ENCODE measurements around the gene KLHL10. TPM values are rescaled to one million over a fixed set of nuclear protein-coding genes. Genes with fewer than 3 reads are reported as not detected.

The KLHL10 gene
- total and polyA plus RNA-seq, 2 of the 13 experiments (the other 11 are each of a cell fraction or from before 2014, with no cell fraction given) = 0.04 to 0.08 TPM

GRCh38 chr17:41811549-41812380 lies 25.9 kb upstream of the KLHL10 start, which contains the start of gene P3H4 (continued):
- TF ChIP-seq EHMT2 (IDR thresholded peaks at IDR 0.05; ENCODE audit: borderline replicate concordance, low read depth, low read length) (no peak), PRDM4 (CRISPR knock-in tag; IDR thresholded peaks at IDR 0.05; ENCODE audit: borderline replicate concordance) (no peak), BATF2 (CRISPR knock-in tag; IDR thresholded peaks at IDR 0.05) (no peak), SETDB1 (CRISPR knock-in tag; IDR thresholded peaks at IDR 0.05; ENCODE audit: borderline replicate concordance) (no peak), WIZ (CRISPR knock-in tag; IDR thresholded peaks at IDR 0.05) (no peak; the same call in 1 of the 2 replicates), ZNF235 (CRISPR knock-in tag; IDR thresholded peaks at IDR 0.05; ENCODE audit: borderline replicate concordance) (peak; percentile 93), ZNF704 (CRISPR knock-in tag; IDR thresholded peaks at IDR 0.05; ENCODE audit: borderline replicate concordance) (peak; percentile 58; the same call in 1 of the 2 replicates), STAT5B (CRISPR knock-in tag; IDR thresholded peaks at IDR 0.05) (peak; percentile 10; the same call in 1 of the 2 replicates), SMAD3 (CRISPR knock-in tag; IDR thresholded peaks at IDR 0.05) (0 out of 2 replicates have a peak, but pooled peaks have one; percentile 27), FOXA3 (CRISPR knock-in tag; IDR thresholded peaks at IDR 0.05) (peak; percentile 31; the same call in 1 of the 2 replicates), RFXANK (CRISPR knock-in tag; IDR thresholded peaks at IDR 0.05) (no peak), ZNF383 (CRISPR knock-in tag; IDR thresholded peaks at IDR 0.05; ENCODE audit: borderline replicate concordance) (peak; percentile 64; the same call in 1 of the 2 replicates), RARG (CRISPR knock-in tag; IDR thresholded peaks at IDR 0.05; ENCODE audit: low read depth) (no peak), SKIL (CRISPR knock-in tag; IDR thresholded peaks at IDR 0.05; ENCODE audit: borderline replicate concordance) (peak; percentile 25; the same call in 1 of the 2 replicates), ZNF839 (CRISPR knock-in tag; IDR thresholded peaks at IDR 0.05; ENCODE audit: borderline replicate concordance) (no peak), ARNT (IDR thresholded peaks at IDR 0.05) (no peak), ARID4A (CRISPR knock-in tag; IDR thresholded peaks at IDR 0.05; ENCODE audit: borderline replicate concordance) (no peak; the same call in none of the 2 replicates)
